ENCODE results near the gene SBNO2. TPM values are rescaled to one million over a fixed set of nuclear protein-coding genes. Genes with fewer than 3 reads are reported as not detected.
A peak's percentile ranks its signal among the peaks of the same experiment; 100 is the strongest.

Gene SBNO2
- total RNA-seq, 3 donors from 2014 or later, result 58.0 to 86.6 (median 74.6) TPM

- peak; percentile 92 for ATAC-seq
- H3K4me1 ChIP-seq (ENCODE audit: low read depth), result peaks cover 12% of the 10 kb centered on the region
- peak; percentile 98 to 99 (median 98) for DNase-seq
- TF ChIP-seq CTCF (IDR thresholded peaks at IDR 0.05), result peak; percentile 92
- H3K36me3 ChIP-seq (ENCODE audit: low read depth), result peaks cover 5% of the 10 kb centered on the region
- no peak overlapping the region for H3K4me3 ChIP-seq
- no peaks in the 10 kb centered on the region for H3K9me3 ChIP-seq
- intact Hi-C loops (cut with DNase I, micrococcal nuclease), result loop anchor here (10.0 kb wide), 2 partner anchors 71 to 81 kb away; no protein-coding TSS in a partner anchor
Measured at GRCh38 chr19:1113030-1113985, 60.8 kb downstream of the SBNO2 start.

- TF ChIP-seq CTCF (IDR thresholded peaks at IDR 0.05), result no peak
- Histone ChIP-seq H3K9me3 (no peaks in the 10 kb centered on the region), H3K36me3 (ENCODE audit: low read depth) (peaks cover 5% of the 10 kb centered on the region), H3K4me3 (no peak overlapping the region), H3K4me1 (ENCODE audit: low read depth) (peaks cover 12% of the 10 kb centered on the region)
- ATAC-seq (peak; percentile 84), DNase-seq (peak; percentile 91 to 95 (median 94))
- intact Hi-C loops (cut with DNase I, micrococcal nuclease), result loop anchor here (10.0 kb wide), 2 partner anchors 72 to 82 kb away; no protein-coding TSS in a partner anchor
Measured at GRCh38 chr19:1112268-1113029, 61.6 kb downstream of the SBNO2 start.

GRCh38 chr19:1111641-1112267 lies 62.3 kb downstream of the SBNO2 start:
- no peak for DNase-seq
- TF ChIP-seq CTCF (IDR thresholded peaks at IDR 0.05), result no peak
- ATAC-seq, result no peak
- Histone ChIP-seq H3K4me3 (no peak overlapping the region), H3K4me1 (ENCODE audit: low read depth) (peaks cover 12% of the 10 kb centered on the region), H3K9me3 (no peaks in the 10 kb centered on the region), H3K36me3 (ENCODE audit: low read depth) (peaks cover 5% of the 10 kb centered on the region)
- intact Hi-C loops (cut with DNase I, micrococcal nuclease), result loop anchor here (10.0 kb wide), 2 partner anchors 73 to 83 kb away; no protein-coding TSS in a partner anchor

GRCh38 chr19:1110809-1111640 lies 63.0 kb downstream of the SBNO2 start:
- TF ChIP-seq CTCF (IDR thresholded peaks at IDR 0.05), result no peak
- ATAC-seq (no peak), DNase-seq (peak in 1 of 3 donors; percentile 33)
- H3K9me3 ChIP-seq, result no peaks in the 10 kb centered on the region
- intact Hi-C loops (cut with DNase I, micrococcal nuclease), result loop anchor here (10.0 kb wide), 2 partner anchors 74 to 84 kb away; no protein-coding TSS in a partner anchor
- H3K4me3 ChIP-seq, result no peak overlapping the region
- peaks cover 12% of the 10 kb centered on the region for H3K4me1 ChIP-seq (ENCODE audit: low read depth)
- H3K36me3 ChIP-seq (ENCODE audit: low read depth), result peaks cover 5% of the 10 kb centered on the region

All from mucosa of descending colon (tissue), 3 donors.